Stimulated activated CD4-positive, alpha-beta T cell treated with anti-CD3 and anti-CD28 coated beads, Interleukin-1b, Interleukin-23, amount 100 ng/mL, for 4 hours (primary cell): ENCODE results near the gene CLEC16A.

Source experiments
- DNase-seq, 2 donors: peaks; one replicate each; pipeline ENCODE4 v3.0.0-alpha.2; 2020; ENCODE audit warnings: low read depth in 2 of 2

CLEC16A gene

DNA sequence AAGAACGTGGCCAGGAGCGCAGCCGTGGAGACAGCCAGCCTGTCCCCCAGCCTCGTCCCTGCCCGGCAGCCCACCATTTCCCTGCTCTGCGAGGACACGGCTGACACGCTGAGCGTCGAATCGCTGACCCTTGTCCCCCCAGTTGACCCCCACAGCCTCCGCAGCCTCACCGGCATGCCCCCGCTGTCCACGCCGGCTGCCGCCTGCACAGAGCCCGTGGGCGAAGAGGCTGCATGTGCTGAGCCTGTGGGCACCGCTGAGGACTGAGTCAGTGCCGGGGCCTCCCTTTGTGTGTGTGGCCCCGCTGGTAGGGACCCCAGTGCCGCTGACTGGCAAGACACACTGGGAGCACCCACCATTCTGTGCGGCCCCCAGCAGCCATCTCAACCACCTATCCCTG lies 234.1 kb downstream of the CLEC16A start:
- DNase-seq: no peak

DNA sequence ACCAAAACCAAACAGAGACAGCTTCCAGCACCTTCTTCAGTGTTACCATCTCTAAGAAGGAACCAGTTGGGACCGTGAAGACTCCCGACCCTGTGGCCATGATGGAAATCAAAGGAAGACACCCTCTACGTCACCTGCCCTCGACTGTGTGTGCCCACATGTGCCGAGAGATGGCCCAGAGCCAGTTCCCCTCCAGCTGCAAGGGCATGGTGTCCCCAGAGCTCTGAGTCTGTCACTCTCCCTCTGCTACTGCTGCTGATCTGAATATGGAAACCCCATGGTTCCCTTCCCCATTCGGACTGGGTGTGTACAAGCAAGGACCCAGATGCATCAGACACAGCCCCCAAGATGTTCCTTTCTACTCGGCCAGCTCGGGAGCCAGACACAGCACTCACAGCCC lies 235.2 kb downstream of the CLEC16A start:
- no peak for DNase-seq

DNA sequence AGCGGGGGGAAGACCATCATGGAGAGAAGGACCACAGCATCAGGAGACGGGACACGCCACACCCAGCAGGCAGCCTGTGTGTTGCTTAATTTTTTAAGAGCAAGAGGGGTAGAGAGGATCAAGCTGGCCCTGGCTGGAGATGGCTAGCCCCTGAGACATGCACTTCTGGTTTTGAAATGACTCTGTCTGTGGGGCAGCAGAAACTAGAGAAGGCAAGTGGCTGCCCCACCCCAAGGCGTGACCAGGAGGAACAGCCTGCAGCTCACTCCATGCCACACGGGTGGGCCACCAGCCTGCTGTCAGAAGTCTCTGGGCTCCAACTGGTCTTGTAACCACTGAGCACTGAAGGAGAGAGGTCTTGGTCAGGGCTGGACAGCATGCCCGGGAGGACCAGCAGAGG lies 236.1 kb downstream of the CLEC16A start:
- no peak for DNase-seq

DNA sequence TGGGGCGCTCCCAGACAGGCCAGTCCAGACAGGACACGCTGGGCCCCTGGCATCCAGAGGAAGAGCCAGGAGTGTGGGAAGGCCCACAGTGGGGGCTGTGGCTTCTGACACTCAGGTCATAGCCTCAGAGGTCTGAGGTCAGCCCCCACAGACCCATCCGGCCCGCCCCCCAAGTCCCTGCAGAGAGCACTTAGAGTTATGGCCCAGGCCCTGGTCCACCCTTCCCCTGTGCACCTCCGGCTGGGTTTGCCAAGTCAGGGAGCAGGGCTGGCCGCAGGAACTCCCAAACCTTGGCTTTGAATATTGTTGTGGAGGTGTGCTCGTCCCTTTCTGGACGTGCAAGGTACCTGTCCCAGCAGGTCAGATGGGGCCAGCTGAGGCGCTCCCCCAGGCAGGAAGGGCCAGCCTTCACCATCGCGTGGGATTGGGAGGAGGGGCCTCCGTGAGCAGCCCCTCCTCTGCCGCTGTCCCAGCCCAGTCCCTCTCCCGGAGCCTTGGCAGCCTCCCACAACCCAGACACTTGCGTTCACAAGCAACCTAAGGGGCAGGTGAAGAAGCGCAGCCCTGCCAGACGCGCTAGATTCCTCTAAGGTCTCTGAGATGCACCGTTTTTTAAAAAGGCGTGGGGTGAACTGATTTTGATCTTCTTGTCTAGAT lies 237.0 kb downstream of the CLEC16A start:
- no peak for DNase-seq

DNA sequence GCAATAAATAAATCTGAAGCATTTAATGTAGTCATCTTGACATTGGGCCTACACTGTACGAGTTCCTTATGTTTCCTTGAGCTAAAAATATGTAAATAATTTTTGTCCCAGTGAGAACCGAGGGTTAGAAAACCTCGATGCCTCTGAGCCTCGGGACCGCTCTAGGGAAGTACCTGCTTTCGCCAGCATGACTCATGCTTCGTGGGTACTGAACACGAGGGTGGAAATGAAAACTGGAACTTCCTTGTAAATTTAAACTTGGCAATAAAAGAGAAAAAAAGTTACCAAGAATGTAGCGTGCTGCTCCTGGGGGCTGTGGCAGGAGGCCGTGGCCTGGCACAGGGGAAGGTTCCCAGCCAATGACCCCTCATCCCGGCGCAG lies 237.5 kb downstream of the CLEC16A start:
- peak in 1 of 2 donors; percentile 15 for DNase-seq

DNA sequence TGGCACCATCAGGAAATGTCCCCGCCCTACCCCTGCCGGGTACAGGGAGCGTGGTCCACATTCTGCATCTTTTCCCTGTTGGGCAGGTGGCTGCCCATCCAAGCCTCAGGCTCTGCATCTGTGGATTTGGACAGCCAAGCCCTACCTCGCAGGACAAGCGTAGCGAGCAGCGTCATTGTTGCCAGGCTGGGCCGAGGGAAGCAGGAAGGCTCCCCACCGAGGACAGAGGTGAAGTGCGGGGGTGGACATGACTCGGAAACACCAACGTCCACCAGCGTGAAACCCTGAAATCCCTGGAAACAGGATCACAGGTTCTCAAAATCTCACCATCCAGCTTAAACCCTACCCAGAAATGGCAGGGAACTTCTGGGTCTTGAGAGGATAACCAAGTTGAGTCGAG lies 238.0 kb downstream of the CLEC16A start:
- DNase-seq: no peak

DNA sequence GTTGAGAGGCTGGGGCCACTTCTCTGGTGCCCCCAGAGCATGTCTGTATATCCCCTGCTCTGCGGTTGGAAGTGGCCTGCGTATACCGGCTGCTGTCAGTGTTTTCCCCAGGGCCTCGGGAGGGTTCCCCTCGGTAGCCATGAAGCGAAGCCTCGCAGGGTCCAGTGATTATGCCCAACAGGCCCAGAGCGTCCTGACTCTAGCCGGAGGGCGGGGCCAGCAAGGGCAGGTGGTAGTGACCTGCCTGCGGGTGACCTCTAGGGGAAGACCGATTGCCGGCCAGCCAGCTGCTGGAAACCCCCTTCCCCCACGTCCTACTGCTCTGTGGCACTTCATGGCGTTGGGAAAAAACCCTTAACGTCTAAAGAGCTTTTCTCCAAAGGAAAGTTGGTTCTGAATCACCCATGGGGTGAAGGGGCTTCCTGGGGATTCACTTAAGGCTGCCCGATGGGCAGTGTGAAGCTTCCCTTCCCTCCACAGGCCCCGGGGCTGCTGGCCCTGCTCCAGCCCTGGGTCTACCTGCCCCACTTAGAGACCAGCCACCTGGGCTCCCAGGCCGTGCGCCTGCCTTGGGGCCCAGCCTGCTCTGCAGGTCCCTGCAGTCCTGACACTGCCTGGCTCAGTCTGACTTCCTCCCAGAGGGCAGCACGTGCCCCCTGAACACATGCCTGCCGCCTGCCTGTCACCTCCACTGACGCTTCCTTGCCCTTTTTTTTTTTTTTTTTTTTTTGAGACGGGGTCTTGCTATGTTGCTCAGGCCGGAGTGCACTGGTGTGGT lies 238.9 kb downstream of the CLEC16A start:
- DNase-seq: no peak

DNA sequence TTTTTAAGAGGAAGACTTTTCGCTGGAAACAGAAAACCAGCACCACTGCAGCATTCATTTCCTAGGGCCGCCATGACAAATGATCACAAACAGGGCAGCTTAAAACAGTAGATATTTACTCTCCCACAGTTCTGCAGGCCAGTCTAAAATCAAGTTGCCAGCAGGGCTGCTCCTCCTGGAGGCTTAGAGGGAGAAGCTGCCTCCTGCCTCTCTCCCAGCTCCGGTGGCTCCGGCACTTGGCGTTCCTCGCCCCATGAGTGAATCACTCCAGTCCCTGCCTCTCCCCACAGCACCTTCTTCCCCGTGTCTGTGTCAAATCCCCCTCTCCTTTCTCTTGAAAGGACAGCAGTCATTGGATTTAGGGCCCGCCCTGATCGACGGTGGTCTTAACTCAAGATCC lies 239.6 kb downstream of the CLEC16A start:
- DNase-seq: no peak

DNA sequence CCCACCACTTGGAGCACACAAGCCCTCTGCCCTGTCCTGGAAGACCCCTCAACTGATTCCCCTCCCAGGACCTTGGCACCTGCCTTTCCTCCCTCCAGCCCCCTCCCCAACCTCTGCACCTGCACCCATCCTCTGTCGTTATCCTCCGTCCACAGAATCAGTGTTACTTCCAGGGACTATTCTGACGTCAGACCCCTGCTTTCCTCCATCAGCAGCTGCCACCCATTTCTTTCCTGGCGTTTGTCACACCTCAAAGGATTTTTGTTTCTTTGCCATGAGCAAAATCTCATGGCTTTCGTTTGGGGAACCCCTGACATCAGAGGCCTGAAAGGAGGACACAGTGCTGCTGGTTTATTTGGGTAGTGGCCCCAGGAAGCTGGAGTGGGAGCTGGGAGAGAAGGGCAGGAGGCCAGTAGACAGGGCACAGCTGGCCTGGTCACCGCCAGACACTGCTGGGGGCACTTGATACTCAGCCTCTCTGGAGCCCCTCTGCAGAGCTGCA lies 243.2 kb downstream of the CLEC16A start:
- DNase-seq: no peak

DNA sequence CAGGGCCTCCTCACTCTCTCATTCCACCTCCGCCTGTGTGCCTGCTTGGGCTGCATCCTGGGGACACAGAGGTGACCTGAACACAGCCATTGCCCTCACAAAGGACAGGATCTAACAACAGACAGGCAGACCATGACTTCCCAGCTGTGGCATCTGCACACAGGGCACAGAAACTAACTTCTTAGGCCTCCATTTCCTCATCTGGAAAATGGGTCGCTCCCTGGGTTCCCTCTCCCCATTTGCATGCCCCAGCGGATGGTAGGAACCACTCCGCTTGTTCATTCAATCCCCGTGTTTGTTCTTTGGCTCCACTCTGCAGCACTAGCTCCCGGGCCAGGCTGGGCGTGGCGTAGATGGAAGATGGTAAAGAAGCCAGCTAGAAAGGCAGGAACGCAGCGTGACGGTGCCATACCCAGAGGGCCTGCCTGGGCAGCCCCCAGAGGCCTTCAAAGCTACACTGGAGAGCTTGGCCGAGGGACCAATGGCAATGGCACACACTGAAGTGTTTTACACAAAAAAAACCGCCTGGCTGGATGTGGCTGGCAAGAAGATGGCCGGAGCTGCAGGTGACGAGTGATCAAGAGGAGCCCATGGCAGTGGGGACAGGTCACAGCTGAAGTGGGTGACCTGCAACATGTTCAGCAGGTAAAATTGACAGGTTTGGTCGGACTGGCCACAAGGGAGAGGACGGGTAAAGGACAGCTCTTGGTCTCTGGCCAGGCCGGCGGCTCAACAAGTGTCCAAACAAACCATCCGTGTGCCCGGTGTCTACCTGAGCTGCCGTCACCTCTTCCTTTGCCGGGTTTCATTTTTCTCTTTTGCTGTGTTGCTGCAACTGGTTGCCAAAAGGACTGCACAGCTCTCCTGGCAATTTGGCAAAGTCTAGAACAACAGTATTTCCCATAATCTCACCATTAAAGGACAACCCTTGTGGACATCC lies 244.7 kb downstream of the CLEC16A start:
- DNase-seq: no peak

DNA sequence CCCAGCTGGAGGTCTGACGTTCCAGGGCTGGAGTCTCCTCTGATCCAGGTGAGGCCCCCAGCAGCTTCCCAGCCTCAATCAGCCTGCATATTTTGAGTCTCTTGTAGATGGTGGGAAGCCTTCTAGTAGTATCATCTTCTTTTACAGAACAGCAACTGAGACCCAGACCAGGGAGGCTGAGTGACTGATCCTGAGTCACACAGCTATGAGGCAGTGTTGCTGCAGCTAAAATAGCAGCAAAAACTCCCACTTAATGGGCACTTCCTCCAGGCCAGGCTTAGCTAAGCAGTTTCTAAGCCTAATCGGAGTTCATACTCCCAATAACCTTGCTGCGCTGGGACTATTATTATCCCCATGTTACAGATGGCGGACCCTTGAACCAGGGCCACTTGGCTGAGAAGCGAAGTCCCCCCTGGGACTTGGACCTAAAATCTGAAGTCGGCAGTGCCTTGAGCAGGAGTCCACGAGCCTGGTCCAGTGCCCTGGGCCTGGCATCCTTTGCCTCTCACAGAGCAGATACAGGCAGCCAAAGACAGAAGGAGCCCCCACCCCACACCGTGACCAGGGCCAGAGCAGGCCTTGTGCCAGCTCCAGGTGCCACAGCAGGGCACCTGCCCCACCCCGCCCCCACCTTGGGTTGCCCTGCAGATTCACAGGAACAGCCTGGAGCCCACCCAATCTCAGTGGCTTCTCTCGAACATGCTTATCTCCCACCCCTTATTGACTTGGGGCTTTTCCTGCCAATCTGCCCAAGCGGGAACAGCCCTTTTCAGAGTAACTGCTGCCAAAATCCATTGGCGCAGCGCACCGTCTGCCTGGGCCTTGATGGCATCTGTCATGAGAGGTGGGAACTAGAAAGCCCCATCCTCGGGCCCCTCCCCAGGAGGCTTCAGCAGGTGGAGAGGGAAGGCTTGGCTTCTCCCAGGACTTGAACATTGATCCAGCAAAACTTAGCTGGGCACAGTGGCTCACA lies 246.5 kb downstream of the CLEC16A start:
- DNase-seq: no peak

DNA sequence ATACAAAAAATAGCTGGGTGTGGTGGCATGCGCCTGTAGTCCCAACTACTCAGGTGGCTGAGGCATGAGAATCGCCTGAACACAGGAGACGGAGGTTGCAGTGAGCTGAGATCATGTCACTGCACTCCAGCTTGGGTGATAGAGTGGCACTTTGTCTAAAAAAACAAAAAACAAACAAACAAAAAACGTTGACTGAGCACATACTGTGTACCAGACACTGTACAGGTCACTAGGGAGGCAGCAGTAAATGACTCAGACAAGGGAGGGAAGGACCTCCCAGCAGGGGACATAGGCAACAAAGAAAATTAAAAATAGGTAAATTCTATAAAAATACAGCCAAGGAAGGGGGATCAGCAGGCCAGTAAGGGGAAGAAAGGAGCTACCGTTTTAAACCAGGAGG lies 247.3 kb downstream of the CLEC16A start:
- no peak for DNase-seq

DNA sequence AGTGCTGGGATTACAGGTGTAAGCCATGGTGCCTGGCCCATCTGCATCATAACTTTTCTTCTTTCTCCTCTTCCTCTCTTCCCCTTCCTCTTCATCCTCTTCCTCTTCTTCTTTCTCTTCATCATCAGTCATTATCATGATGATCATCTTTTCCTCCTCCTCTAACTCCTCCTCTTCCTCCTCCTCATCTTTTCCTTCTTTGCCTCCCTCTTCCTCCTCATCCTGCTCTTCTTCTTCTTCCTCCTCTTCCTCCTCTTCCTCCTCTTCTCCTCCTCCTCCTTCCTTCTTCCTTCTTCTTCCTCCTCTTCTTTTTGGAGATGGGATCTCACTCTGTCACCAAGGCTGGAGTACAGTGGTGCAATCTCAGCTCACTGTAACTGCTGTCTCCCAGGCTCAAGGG lies 249.1 kb downstream of the CLEC16A start:
- no peak for DNase-seq

DNA sequence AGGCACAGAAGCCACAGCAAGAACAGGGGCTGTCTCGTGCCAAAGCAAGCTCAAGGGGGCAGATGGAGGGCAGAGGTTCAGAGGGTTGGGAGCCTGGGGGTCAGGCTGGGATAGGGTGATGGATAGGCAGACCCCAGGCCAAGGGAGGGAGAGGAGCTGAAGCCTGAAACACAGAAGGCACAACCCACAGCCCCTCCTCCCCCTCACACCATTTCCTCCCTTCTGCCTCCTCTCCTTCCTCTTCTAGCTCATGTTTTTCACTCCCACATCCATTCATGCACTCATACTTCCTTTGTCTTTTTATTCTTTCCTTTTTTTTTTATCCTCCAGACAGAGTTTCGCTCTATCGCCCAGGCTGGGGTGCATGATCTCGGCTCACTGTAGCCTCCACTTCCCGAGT lies 250.5 kb downstream of the CLEC16A start:
- no peak for DNase-seq

DNA sequence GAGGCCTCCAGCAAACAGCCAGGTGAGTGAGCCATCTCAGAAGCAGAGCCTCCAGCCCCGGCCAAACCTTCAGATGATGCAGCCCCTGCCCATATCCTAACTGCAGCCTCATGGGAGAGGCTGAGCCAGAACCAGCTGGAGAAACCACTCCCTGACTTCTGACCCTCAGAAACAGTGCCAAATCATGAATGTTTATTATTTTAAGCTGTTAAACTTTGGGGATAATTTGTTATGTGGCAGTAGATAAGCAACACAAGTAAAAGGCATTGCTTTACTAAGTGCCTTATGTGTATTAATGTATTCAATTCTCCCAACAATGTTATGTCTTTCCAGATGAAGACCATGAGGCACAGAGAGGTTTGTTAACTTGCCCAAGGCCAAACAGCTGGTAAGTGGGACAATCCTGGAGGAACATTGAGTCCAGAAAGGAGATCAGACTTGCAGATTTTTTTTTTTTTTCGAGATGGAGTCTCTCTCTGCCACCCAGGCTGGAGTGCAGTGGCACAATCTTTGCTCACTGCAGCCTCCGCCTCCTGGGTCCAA lies 252.0 kb downstream of the CLEC16A start:
- DNase-seq: no peak

DNA sequence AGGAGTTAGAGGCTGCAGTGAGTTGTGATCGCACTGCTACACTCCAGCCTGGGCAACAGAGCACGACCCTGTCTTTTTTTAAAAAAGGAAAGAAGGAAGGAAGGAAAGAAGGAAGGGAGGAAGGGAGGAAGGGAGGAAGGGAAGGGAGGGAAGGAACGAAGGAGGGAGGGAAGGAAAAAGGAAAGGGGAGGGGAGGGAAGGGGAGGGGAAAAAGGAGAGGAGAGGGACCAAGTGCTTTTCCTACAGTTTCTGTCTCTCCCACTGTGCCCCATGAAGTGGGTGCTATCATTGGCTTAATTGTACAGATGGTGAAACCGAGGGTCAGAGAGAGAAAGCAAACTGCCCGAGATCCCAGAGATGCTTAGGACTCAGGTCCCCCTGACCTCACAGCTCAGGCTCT lies 254.0 kb downstream of the CLEC16A start:
- no peak for DNase-seq

DNA sequence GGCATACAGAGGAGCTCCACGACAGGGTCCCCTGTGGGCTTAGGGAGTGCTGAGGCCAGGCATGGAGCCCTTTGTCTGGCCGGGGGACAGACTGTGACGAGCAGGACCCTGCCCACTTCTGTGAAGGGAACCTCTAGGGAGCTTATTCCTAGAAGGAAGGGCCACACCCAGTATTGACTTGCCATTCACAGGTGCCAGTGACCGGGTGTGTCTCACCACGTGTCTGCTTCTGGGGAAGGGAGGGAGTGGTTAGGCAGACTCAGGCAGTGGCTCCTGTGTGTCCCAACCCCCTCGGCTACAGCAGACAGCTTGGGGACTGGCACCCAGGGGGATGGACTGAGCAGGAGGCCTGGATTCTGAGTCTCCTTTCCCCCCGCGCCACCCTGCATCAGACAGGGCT lies 254.5 kb downstream of the CLEC16A start:
- DNase-seq: no peak

DNA sequence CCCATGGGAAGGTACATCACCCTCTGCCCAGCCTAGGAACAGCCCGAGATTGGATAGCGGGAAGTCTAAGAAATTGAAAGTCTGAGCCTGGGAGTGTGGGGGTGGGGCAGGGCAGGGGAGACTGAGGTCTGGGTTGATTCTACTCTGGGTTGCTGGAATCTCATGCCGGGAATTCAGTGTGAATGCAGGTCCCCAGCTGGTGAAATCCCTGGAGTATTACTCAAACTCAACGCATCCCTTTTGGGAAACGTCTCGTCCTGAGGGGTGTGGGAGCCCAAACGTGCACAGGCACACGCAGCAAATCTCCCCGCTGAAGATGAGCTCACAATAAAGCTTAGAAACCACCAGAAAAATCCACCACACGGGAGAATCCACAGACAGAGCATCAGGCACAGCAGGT lies 256.2 kb downstream of the CLEC16A start:
- no peak for DNase-seq

DNA sequence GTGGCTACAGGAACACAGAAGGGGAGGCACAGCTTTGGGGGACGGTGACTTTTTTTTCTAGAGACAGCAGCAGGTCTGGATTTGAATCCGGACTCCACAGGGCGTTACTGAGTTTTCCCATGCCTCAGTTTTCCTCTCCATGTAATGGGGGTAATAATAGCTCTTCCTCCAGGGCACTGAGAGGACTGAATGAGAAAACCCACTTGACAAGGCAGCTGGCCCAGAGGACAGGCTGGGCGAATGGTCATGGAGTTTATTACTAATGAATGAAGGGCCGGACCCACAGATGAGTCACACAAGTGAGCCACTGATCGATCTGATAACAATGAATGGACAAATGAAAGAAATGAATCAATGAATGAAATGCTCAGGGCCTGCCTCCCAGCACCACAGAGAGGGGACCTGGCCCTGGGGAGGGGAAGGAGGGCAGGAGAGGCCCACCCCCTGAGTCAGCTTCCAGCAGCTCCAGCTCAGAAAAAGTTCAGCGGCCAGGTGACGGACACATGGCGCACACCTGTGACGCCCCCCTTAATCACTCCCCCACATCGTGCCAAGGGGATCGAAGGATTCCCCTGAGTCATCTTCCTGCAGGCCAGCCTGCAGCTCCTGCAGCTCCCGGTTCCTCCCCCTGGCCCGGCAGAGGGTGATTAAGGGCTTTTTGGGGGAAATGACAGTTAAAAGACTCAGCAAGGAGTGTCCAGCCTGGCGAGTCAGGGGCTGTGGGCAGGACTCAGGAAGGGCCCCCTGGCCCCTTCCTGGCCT lies 257.3 kb downstream of the CLEC16A start:
- DNase-seq: no peak
